Mesangial cell (primary cell): ENCODE results near the gene ZKSCAN2. TPM values are rescaled to one million over a fixed set of nuclear protein-coding genes. Genes with fewer than 3 reads are reported as not detected.

ENCODE experiments used
- total RNA-seq: library from RNA; depleted of rRNA; stranded (reverse); fragments of >200 nt; gene quantifications from 2 replicates; pipeline ENCODE4 v1.2.3, GENCODE V29; 2015

ZKSCAN2 gene
- total RNA-seq: 2.4 and 5.2 TPM in 2 replicates

GRCh38 chr16:25257470-25257955 is at the start of gene ZKSCAN2:
TSS of gene ZKSCAN2 (minus strand) at chr16:25257845. CDS start at chr16:25257127, 718 bp downstream.

Other genes starting within 250 kb of the ZKSCAN2 start
- gene ARHGAP17, start 242.5 kb downstream of the ZKSCAN2 start, total RNA-seq: 36.5 and 37.1 TPM in 2 replicates
- 34.9 and 48.0 TPM in 2 replicates for gene LCMT1, start 146.1 kb downstream of the ZKSCAN2 start, total RNA-seq
- 2.7 TPM in 1 of 2 replicates, not detected in the other for gene AQP8, start 40.9 kb downstream of the ZKSCAN2 start, total RNA-seq